Cerebellar cortex (tissue), 1 donor: ENCODE results near the gene SYT7.

Source experiments
- DNase-seq: peaks from one replicate; pipeline ENCODE4 v3.0.0-alpha.2; 2015; ENCODE audit warnings: low spot score

The SYT7 gene

DNA sequence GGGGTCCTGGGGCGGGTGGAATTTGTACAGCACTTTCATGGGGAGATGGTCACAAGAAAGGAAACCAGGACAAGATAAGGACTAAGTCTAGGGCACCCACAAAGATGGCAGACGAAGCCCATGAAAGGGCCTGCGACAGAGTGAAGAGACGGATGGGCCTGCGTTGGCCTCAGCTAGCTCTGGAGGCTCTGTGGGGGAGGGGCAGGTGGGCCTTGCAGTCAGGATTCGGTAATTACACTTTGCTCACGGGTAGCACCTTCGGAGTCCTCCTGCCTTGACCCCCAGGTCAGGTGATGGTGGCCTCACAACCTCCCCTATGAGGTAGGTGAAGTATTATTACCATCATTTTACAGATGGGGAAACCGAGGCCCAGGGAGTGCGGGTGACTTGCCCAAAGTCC, 65.2 kb downstream of the SYT7 start:
- no peak for DNase-seq

DNA sequence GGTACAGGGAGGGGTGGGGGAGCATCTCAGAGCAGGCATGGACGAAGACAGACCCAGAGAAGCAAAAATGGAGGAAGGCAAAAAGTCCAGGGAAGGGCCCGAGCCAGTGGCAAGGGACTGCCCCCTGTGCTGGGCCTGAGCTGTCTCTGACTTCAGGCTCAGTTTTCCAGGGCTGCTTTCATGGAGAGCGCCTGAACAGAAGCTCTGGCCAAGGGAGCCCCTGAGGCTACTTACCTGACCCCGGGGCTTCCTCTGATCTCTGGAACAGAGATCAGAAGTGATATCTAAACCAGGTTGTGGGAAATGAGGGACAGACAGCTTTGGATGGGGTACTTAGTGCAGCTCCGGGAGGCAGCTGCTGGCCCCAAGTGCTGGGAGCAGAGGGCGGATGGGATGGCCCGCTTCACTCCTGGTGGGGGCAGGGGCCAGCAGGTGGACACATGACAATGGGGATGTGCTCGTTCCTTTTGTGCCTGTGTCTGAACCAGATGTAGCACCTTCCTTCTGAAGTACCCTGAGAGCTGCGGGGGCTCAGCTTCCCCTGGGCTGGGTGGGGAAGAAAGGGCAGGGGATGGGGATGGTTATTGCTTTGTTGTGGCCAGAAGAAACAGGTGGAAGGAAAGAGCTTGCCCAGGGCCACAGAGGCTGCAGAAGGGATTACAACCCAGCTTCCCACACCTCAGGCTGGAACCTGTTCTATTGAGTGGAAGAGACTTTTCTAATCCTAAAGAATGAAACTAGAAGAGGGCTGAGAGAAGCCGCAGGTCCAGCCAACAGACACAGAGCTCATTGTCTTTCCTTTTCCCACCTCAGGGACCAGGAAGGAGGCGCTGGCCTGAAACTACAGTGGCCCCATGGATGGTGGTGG, 66.6 kb downstream of the SYT7 start:
- DNase-seq: no peak

DNA sequence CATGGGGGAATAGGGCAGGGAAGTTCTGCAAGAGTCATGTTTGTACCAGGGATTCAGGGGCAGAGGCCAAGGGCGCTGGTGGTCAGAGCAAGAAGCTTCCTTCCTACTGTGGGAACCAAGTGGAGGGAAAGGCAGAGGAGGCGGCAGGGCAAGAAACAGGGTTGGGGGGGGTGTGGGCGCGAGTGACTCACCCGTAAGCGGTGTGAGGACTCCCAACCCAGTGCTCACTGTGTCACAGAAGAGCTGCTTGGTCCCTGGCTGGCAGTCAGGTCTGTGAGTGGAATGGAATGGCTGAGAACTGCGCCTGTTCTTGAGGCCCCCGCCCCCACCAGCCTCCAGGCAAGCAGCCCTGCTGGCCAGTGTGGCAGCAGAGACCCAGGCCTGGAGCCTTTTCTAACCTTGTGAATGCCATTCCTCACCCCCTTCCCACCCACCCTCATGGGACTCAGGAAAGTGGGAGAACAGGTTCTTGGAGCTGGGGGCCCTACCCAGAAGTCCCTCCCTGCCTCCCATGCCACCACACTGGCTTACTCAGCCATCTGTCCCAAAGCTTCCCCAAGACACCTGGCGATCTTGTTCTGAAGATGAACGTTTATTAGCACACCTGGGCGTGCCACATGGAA, 67.6 kb downstream of the SYT7 start:
- no peak for DNase-seq

DNA sequence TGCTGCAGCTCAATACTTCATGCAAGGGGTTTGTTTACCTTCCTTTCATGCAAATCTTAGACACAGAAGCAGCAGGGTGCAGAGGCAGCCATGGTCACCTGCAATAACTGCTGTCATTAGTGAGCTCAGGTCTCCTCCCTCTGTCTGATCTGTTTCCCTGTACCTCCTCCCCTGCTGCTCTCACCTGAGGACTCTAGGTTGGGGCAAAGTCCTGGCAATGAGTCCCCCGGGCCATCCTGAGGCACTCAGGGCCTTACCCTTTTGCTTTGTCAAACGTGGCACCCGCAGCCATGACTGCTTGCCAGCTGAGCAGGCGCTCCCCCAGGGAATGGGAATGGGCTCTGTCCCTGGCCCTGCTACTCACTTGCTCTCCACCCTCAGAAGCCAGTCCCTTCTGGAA, 68.4 kb downstream of the SYT7 start:
- DNase-seq: no peak

DNA sequence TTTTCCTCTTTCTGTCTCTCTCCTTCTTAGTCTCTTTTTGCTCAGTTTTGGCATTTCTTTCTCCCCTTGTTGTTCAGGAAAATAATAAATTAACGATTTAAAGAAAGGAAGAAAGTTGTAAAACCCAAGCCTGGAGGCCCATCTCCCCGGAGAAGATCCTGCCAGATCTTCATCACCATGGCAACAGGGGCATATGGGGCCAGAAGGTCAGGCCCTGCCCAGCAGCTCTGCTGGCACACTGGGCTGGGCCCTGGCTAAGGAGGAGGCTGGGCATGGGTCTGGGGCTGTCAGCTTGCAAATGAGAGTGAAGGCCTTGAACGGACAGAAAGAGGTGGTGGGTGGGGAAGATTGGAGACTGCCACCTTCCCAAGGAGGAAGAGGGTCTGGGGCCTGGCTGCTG, 69.5 kb downstream of the SYT7 start:
- no peak for DNase-seq

DNA sequence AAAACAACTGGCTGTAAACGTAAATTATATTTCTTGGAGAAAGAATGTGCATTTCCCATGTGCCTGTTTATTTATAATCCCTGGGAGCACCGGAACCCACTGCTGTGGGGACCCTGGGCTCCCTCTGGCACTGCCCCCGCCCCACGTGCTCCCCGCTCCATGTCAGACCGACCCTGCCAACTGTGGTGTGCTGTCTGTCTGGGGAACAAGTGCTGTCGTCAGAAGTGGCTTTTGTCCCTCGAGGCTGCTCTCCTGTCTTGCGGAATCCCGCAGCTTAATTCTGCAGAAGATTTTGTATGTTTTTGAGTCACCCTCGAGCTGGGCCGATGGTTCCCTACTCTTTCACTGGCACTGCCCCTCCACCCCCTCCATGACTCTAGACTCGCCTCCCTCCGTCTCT, 69.9 kb downstream of the SYT7 start:
- no peak for DNase-seq

DNA sequence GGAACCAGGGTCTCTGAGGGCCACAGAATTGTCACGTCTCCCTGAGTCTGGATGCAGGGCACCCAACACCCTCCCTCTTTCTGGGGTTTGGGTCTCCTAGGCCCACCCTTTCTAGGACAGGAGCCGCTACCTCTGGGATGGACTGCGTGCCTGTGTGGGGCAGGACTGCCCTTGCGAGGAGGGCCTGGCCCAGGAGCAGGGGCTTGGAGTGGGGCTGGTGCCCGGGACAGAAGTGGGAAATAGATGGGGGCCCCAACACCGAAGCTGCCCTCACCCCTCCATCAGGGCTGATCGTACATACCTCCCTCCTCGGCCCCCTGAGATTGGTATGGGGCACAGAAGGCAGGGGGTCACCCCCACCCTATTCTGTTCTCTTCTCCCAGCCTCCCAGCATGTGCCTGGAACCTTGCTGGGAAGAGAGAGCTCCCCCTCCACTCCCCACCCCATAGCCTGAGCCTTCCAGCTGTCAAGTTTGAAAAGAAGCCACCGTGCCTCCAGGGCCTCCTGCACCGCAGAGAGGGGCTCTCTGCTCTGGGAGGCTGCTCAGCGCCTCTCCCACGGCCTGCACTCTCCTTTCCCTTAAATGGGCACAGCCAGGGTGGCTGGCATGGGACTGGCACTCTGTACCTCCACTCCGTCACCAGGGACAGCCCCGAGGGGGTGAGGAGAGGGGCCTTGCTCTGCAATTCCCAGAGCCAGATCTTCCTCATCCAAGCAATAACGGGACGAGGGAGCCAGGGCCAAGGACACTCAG, 70.5 kb downstream of the SYT7 start:
- no peak for DNase-seq

DNA sequence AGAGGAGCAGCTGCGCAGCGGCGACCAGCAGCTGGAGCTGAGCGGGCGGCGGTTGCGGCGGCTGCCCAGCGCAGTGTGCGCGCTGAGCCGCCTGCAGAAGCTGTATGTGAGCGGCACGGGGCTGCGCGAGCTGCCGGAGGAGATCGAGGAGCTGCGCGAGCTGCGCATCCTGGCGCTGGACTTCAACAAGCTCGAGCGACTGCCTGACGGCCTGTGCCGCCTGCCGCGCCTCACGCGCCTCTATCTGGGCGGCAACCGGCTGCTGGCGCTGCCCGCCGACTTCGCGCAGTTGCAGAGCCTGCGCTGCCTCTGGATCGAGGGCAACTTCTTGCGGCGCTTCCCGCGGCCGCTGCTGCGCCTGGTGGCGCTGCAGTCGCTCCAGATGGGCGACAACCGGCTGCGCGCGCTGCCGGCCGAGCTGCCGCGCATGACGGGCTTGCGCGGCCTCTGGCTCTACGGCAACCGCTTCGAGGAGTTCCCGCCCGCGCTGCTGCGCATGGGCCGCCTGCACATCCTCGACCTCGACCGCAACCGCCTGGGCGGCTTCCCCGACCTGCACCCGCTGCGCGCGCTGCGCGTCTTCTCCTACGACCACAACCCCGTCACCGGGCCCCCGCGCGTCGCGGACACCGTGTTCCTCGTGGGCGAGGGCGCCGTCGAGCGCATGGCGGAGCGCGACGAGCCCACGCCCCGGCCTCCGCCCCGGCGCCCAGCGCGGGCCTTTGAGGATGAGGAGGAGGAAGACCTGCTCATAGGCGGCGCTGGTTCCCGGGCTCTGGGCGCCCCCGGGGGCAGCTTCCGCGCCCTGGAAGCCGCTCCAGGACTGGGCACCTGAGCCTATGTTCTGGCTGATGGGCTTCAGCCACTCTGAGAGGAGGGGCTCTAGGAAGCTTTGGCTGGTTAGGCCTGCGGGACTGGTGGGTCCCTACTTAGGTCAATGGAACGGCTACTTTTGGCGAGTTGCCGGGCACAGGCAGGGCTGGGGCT, 71.5 kb downstream of the SYT7 start:
- peak; percentile 61 for DNase-seq

DNA sequence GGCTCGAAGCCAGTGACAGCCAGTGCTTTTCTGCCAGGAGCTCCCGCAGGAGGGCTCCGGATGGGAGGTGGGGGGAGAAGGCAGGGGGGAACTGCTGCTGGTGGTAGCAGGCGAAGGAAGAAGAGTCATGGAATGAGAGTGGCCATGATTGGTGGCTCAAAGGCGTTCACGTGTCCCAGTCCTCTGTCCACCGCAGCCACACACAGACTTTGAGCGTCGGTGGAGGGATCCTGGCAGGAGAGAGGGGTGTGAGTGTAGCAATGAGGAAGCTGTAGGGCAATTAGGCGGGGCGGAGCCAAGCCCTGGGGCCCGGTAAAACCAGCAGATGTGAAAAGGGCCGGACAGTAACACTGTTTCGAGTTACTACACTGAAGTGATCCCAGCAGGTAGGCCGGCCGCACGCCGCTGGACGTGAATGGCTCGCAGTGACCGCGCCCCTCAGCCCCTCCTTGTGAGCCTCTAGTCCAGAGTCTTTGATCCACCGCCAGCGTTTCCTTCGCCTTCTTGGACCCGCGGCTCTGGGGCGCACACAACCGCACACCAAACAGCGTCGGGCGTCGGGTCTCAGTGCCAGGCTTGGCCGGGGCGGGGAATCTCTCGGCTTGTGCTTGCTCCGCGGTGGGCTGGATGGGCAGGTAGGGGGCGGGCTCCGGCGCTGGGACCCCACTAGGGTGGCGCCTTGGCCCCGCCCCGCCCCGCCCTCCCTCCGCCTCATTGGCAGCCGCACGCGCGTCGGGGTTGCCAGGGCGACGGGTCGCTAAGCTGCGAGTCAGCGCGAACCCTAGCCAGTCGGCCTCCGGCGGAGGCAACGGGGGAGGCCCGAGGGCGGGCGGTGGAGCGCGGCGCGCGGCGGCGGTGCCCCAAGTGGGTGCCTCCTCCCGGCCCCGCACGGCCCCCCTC, 72.7 kb downstream of the SYT7 start, which contains the start of gene LRRC10B:
LRRC10B (plus strand) TSS at position 788 of the 900 bp plus-strand sequence. CDS start 250 bp downstream, outside the sequence.
- no peak for DNase-seq

DNA sequence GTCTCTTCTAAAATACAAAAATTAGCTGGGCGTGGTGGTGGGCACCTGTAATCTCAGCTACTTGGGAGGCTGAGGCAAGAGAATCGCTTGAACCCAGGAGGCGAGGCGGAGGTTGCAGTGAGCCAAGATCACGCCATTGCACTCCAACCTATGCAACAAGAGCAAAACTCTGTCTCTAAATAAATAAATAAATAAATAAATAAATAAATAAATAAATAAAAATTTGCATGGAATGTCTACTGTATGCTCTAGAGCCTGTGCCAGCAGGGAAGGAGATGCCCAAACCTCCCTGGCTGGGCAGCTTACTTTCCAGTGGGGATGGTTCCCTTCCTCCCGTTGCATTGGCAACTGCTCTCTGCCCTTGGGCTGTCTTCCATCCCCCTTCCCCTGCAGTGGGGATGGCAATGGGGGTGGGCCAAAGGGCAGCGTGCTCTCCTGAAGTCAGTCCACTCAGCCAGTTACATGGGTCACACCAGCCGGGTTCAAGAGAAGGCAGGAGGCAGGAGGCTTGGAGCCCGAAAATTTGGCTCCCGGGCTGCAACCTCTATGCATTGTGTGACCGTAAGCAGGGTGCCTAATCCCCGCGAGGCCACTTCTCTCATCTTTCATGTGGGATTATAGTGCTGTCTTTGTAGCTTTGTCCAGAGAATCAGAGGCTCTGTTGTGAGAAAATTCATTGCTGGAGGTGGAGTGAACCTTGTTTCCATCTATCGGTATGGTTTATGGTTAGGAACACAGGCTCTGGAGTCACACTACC, 73.7 kb downstream of the SYT7 start:
- DNase-seq: no peak

DNA sequence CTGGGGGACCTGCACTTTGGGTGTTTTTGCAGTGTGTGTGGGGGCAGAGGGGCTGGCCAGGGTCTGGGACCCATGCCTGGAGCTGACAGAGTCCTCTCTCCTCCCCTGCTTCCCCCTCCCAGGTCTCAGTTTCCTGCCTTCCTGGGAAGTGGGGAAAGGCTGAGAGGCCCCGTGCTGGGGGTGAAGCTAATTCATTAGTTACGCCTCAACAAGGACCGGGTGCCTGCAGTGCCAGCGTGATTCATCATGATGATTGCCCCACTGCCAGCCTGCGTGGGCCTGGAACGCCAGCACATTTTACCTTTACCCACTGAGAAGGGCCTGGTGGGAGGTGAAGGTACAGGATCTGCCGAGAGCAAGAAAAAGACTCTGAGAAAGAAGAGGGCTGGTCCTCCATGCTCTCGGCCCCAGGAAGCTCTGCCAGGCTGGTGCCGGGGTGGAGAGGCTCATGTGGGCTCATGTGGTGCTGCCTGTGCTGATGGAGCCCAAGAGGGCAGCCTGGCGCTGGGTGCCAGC, 75.2 kb downstream of the SYT7 start:
- no peak for DNase-seq

DNA sequence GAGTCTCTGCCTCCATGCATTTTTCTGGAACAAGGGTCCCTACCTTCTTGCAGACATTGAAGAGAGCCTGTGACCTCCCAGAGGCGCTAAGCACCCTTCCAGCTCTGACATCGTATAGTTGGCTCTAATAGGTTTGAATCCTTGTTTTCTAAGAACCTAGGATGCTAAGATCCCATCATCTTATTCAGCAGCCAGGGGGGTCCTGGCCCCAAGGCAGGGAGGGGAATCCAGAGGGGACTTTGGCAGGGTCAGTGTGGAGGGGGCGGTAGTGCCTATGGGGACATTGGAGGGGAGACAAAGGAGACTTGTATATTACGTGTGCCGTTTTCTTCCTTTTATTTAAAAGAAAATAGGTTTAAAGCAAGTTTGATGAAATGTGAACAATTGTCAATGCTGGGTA, 75.8 kb downstream of the SYT7 start:
- no peak for DNase-seq

DNA sequence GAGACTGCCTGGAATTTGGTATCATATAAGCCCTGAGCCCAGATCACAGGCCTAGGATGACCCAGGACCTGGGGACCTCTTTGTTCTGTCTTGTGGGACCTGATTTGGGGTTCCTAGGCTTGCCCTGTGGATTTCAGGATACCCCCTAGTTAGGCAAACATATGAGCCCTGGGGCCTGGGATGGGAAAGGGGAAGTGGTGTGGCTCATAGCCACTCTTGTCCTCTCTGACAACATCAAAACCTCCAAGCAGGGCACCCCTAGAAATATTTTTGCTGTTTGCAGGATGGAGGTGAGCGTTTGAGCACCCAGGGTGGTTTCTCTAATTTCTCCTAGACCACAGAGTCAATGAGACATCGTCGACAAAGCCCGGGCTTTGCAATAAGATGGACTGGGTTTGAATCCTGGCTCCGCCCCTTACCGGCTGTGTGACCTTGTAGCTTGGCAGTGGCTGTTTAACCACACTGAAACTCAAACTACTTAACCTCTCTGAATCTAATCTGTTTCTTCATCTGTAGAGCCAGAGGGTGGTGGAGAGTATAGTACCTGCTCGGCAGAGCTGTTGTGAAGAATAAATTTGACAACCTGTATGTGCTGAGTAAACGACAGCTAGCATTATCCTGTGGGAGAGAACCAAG, 77.6 kb downstream of the SYT7 start:
- DNase-seq: no peak

DNA sequence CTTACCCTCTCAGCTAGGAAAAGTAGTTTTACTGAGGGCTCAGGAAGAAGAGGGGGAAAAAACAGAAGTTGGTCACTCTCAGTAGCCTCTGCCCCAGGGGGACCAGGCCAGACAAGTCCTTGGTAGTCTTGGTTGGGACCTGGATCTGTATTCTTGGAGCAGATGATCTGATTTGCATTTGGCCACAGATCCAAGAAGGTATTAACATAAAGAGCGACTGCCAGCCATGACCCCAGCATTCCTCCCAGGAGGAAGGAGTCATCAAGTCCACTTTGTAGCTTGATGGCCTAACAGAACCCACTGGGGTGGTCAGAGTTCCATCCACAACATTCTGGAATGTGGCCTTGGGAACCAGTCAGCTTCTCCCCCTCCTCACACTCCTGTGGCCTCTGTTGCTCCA, 78.4 kb downstream of the SYT7 start:
- DNase-seq: no peak

DNA sequence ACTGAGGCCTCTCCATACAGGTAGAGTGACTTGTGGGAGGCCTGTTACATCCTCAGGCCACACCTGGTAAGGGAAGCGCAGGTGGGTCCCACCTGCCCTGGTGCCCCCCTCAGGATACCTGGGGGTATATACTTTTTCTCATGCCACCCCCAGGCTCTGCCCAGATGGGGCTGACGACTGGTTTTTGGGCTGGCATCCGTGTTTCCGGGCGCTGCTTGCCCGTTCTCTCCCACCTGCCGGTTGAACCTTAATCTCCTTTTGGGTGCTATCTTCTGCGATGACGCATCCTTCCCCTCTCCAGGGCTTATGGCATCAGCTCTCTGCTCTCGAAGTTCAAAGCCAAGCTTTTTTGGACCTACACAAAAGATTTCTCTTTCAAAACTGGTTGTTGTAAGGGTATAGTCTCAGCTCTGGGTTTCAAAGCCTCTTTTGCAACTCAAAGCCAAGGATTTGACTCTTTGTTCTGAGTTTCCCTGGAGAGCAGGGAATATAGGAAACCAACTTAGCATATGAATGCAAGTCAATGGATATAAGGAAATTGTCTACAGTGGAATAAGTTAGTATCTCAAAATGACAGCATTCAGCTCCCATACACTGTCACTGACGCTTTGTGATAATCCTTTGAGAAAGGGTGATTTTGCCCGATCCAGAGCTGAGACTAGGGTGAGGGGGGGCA, 80.9 kb downstream of the SYT7 start:
- DNase-seq: no peak

DNA sequence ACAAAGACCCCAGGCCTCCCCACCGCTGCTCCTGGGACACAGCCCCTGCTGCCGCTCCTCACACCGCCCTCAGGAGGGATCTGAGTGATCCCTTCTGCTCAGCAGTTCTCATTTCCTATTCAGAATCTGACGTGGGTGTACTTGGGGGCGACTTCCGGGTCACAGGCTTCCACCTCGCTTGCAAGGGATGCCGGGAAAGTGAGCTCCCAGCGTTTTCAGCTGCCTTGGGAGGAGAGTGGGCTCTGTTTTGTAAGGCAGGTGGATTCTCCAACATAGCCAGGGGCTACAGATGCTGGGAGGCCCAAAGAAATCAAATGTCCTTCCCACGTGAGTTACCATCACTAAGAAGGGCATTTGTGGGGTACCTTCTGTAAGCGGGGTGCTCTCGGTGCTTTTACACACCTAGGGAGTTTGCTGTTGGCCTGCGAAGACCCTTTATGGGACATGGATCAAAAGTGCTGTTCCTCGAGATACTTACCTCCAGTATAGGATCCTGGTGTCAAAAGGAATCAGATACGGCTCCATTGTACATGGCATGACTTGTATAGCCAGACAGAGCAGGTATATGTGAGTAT, 82.0 kb downstream of the SYT7 start:
- DNase-seq: no peak

DNA sequence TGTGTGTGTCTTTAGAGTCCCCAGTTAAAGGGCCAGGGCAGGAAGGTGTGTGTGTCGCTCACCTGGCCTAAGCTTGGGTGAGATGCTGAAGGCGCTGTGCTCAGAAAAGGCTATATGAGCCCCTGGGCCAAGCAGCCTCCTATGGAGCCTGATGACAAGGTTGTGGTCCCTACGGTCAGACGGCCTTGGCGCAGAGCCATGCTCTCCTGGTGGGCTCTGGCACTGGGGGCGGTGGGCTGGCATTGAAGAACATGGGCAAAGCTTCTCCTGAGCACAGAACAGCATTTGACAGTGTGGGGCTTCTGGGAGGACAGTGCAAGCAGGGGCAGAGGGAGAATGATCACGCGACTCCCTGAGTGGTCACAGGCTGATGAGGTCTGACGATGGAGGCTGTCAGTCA, 83.0 kb downstream of the SYT7 start:
- no peak for DNase-seq

DNA sequence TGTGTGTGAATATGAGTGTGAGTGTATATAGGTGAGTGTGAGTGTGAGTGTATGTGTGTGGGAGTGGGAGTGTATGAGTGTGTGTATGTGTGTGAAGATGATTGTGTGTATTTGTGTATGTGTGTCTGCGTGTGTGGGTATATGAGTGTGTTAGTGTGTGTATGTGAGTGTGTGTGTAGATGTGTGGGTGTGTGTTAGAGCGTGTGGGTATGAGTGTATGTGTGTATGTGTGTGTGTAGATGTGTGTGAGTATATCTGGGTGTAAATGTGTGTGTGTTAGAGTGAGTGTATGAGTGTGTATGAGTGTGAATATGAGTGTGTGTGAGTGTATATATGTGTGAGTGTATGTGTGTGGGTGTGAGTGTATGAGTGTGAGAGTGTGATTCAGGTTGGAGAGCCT, 83.4 kb downstream of the SYT7 start:
- DNase-seq: no peak
